Urinary bladder (tissue), 4 donors: ENCODE data around the gene CCSER1. TPM values are rescaled to one million over a fixed set of nuclear protein-coding genes. Genes with fewer than 3 reads are reported as not detected.
"Not testable (repeated sequence)": the region's sequence is repeated elsewhere in the genome, so short reads cannot be mapped to it uniquely, and the experiment has no call there.

Experiments
- DNase-seq: peaks from one replicate; pipeline ENCODE4 v3.0.0-alpha.2; 2015; ENCODE audit errors: extremely low spot score
- H3K27ac ChIP-seq: one replicate; pipeline ENCODE4 v1.5.1; 2013; ENCODE audit warnings: low read depth, mild to moderate bottlenecking, moderate library complexity
- H3K36me3 ChIP-seq: one replicate; pipeline ENCODE4 v1.6.1; 2013; ENCODE audit warnings: mild to moderate bottlenecking, moderate library complexity; ENCODE audit not compliant: insufficient read depth
- H3K4me1 ChIP-seq: one replicate; pipeline ENCODE4 v1.6.1; 2013; ENCODE audit warnings: mild to moderate bottlenecking, moderate library complexity; ENCODE audit not compliant: insufficient read depth
- H3K4me3 ChIP-seq: one replicate; pipeline ENCODE4 v1.5.1; 2013; ENCODE audit warnings: low read depth, low read length
- WGBS: extraction: QIAGEN DNeasy Blood & Tissue Kit; methylation state at CpG from one replicate; pipeline ENCODE4 v1.1.7; 2013; 5-methylcytosine and 5-hydroxymethylcytosine counted together
- polyA plus RNA-seq: library from polyadenylated mRNA; stranded (reverse); fragments of 200-250 nt; gene quantifications from one replicate; pipeline ENCODE4 v1.2.3, GENCODE V29; 2013
- total RNA-seq: library from RNA; depleted of rRNA; stranded (reverse); fragments of >200 nt; gene quantifications from one replicate; pipeline ENCODE4 v1.2.3, GENCODE V29; 2014
- donor health status: healthy with polysubstance abuse.
- donor health status: healthy.

The CCSER1 gene
- total and polyA plus RNA-seq, 2 donors = 1.4 to 88.0 TPM

DNA sequence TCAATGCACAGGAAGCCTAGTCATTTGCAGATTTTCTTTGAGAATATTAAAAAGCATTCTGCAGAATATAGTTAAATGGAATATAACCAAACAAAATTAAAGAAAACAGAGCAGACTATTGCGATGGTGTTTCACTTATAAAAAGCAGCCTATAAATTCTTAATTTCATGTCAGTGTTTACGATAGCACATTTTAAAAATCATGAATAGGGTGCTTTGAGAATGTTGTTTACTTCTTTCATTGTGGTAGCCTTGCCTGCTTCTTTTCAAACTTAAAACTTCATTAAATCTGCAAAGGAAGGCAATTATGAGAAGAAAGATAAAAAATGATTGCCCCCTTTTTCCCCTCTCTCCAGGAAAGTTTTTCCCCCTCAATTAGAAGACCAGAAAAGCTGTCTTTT lies 748.6 kb downstream of the CCSER1 start:
- no peaks in the 10 kb centered on the region for H3K4me1 ChIP-seq
- no peak overlapping the region for H3K4me3 ChIP-seq
- no peak overlapping the region for H3K27ac ChIP-seq
- no peak for DNase-seq
- WGBS = 57% methylated on average over 2 of the region's 2 CpGs
- H3K36me3 ChIP-seq = no peaks in the 10 kb centered on the region

DNA sequence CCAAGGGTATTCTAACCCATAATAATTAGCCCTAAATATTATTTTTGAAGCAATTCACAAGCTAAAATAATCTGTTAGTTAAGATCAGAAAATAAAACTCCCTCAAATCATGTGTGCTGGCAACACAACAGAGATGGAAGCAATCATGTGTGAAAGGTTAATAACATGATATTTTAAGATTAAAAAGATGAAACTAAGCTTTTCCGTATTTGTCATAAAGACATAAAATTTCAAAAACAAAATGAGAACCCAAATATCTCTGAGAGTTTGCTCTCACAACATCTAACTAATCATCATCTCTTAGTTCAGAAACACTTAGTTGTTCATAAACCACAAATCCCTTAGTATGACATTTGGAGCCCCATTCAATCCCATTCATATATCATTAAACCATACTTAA lies 749.1 kb downstream of the CCSER1 start:
- 79% methylated on average over 1 of the region's 1 CpG for WGBS
- H3K27ac ChIP-seq = no peak overlapping the region
- no peaks in the 10 kb centered on the region for H3K36me3 ChIP-seq
- no peak overlapping the region for H3K4me3 ChIP-seq
- DNase-seq = no peak
- no peaks in the 10 kb centered on the region for H3K4me1 ChIP-seq

DNA sequence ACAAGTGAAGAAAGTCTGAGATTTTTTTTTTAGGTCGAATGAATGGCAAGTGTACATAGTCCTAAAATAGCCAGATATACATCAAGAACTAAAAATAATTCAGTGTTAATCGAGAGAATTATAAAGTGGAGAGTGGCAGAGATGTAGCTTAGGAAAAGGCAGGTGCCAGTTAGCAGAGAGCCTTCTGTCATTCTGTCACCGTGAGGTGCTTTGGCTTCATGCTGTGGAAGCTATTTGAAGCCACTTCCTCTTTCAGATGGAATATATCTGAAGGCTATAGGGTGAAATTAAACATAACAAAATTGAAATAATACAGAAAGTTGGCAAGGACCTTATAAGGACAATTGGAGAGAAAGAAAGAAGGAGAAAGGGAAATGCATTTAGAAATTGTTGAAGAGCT lies 756.3 kb downstream of the CCSER1 start:
- H3K4me3 ChIP-seq = no peak overlapping the region
- H3K27ac ChIP-seq = no peak overlapping the region
- DNase-seq = no peak
- no peaks in the 10 kb centered on the region for H3K4me1 ChIP-seq
- no peaks in the 10 kb centered on the region for H3K36me3 ChIP-seq
- WGBS = 76% methylated on average over 3 of the region's 3 CpGs

DNA sequence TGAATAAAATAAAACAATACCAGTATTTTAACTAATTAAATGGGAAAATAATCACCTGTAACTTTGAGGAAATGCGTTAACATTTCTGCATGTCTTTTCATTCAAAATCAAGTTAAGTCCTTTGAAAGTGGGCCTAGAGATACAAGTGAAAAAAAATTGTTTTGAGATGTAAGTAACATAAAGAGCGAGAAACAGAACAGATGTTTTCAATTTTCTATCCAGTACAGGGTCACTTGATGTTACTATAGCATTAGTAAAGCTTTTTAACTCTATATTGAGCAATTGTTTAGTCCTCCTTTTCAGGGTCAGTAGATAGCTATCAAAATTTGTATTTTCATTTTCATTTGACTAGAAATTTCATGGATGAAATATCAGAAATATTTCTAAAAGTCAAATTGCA lies 761.4 kb downstream of the CCSER1 start:
- H3K4me1 ChIP-seq = no peaks in the 10 kb centered on the region
- H3K4me3 ChIP-seq = no peak overlapping the region
- H3K27ac ChIP-seq = no peak overlapping the region
- DNase-seq = no peak
- H3K36me3 ChIP-seq = no peaks in the 10 kb centered on the region
- WGBS = 82% methylated on average over 2 of the region's 2 CpGs

DNA sequence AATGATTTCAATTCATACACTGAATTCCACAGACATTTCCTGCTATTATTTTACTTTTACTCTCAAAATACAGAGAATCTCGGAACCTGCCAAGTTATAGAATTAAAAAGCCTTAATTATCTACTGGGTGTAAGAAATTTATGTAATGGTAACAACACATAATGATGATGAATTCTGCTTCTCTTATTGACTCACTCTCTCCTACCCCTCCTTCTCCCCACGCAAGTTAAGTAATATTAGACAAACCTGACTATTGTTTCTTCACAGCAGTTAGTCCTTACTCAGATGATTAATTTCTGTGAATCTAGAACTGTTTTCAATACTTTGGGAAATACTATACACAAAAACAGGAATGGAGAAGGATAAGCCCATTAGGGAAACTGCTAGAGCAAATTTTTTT lies 762.0 kb downstream of the CCSER1 start:
- WGBS = 88% methylated on average over 2 of the region's 2 CpGs
- no peak for DNase-seq
- Histone ChIP-seq H3K4me1 (no peaks in the 10 kb centered on the region), H3K36me3 (no peaks in the 10 kb centered on the region), H3K27ac (no peak overlapping the region), H3K4me3 (no peak overlapping the region)

DNA sequence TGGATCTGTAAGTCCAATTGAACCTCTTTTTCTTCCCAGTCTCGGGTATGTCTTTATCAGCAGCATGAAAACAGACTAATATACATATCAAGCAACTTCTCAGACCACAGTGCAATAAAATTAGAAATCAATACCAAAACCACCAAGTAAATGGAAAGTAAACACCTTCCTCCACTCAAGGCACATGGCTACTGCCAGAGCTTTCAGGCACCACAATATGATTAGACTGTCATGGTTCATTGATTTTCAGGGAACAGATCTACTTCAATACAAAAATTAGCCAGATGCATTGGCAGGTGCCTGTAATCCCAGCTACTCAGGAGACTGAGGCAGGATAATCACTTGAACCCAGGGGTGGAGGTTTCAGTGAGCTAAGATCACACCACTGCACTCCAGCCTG lies 776.2 kb downstream of the CCSER1 start:
- H3K36me3 ChIP-seq, DNase-seq, H3K4me3 ChIP-seq, H3K4me1 ChIP-seq, H3K27ac ChIP-seq: not testable (repeated sequence)
- WGBS = 91% methylated on average over 1 of the region's 1 CpG

DNA sequence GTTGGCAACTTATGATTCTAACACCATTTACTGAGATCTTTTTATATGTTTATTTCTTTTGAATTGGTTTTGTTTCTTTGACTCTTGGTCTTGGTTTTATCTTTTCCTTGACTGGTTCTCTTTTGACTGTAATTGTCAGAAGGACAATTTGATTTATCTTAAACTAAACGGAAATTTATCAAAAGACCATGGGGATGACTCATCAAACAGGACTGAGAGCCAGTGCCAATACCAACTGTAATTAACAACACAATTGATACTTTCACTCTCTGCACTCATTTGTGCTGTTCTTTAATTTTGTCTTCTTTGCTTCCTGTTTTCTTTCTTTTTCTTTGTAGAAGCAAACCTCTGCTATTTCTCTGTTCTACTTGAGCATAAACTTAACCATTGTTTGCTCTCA lies 776.8 kb downstream of the CCSER1 start:
- Histone ChIP-seq H3K36me3 (no peaks in the 10 kb centered on the region), H3K4me1 (no peaks in the 10 kb centered on the region), H3K4me3 (no peak overlapping the region), H3K27ac (no peak overlapping the region)
- DNase-seq = no peak
- 55% methylated on average over 1 of the region's 1 CpG for WGBS

DNA sequence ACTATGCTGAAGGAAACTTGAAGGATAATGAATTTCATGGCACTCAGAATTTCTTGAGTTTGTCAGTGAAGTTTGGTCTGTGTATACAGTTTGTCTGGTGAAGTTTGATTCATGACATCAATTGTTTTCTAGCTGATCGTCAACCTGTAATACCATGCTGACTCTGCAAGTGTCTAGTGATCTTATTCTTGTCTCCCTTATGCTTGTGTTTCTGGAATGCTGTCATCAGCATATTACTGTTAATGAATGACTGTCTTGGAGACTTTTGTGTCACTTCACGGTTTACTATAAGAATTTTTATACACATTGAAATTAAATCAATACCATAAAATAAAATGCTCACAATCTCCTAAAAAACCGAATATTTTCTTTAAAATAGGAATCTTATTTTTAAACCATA lies 779.0 kb downstream of the CCSER1 start:
- no peaks in the 10 kb centered on the region for H3K4me1 ChIP-seq
- H3K4me3 ChIP-seq = no peak overlapping the region
- DNase-seq = no peak
- no peak overlapping the region for H3K27ac ChIP-seq
- no peaks in the 10 kb centered on the region for H3K36me3 ChIP-seq
- WGBS = 55% methylated on average over 3 of the region's 3 CpGs

DNA sequence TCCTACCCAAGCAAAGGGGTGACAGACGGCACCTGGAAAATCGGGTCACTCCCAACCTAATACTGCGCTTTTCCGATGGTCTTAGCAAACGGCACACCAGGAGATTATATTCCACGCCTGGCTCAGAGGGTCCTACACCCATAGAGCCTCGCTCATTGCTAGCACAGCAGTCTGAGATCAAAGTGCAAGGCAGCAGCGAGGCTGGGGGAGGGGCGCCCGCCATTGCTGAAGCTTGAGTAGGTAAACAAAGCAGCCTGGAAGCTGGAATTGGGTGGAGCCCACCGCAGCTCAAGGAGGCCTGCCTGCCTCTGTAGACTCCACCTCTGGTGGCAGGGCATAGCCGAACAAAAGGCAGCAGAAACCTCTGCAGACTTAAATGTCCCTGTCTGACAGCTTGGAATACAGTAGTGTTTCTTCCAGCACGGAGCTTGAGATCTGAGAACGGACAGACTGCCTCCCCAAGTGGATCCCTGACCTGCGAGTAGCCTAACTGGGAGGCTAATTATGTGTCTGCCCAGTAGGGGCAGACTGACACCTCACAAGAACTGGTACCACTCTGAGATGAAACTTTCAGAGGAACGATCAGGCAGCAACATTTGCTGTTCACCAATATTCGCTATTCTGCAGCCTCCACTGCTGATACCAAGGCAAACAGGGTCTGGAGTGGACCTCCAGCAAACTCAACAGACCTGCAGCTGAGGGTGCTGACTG lies 784.7 kb downstream of the CCSER1 start:
- H3K4me3 ChIP-seq, H3K36me3 ChIP-seq, DNase-seq, H3K4me1 ChIP-seq, H3K27ac ChIP-seq: not testable (repeated sequence)
- WGBS = 91% methylated on average over 17 of the region's 17 CpGs

DNA sequence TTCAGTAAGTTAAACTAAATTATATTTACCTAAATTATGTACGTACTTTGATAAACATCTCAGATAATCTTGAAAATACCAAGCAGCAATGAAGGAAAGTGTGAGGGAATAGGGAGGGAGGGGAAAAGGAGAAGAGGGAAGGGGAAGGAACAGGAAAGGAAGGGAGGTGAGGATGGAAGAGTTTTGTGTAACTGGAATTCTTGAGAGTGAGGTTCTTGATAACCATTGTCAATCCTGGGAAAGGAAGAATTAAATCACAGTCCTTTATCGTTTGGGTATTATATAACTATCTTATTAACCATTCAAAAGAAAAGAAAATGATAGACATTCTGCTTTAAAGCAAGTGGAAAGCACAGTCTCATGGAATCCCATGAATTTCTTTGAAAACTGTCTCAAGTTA lies 795.0 kb downstream of the CCSER1 start:
- H3K36me3 ChIP-seq = no peaks in the 10 kb centered on the region
- WGBS = 80% methylated on average over 2 of the region's 2 CpGs
- no peak overlapping the region for H3K4me3 ChIP-seq
- no peaks in the 10 kb centered on the region for H3K4me1 ChIP-seq
- H3K27ac ChIP-seq = no peak overlapping the region
- DNase-seq = no peak

DNA sequence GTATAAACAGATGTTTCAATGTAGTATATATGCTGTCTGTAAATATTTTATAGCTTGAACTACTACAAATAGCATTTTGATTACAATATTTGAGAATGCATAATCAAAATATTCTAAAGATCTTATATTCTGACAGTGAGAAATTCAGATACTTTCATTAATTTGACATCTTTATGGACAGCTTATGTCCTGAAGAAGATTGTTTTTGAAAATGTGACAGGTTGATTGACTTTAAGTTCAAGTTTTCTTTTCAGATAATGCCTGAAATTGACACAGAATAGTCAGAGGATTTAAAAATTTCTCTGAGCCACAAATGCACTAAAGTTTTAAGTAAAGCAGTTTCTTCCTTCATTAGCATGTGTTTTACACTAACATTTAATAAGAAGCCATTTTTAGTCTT lies 799.8 kb downstream of the CCSER1 start:
- no peak overlapping the region for H3K4me3 ChIP-seq
- no peaks in the 10 kb centered on the region for H3K36me3 ChIP-seq
- H3K4me1 ChIP-seq = no peaks in the 10 kb centered on the region
- no peak overlapping the region for H3K27ac ChIP-seq
- DNase-seq = no peak

DNA sequence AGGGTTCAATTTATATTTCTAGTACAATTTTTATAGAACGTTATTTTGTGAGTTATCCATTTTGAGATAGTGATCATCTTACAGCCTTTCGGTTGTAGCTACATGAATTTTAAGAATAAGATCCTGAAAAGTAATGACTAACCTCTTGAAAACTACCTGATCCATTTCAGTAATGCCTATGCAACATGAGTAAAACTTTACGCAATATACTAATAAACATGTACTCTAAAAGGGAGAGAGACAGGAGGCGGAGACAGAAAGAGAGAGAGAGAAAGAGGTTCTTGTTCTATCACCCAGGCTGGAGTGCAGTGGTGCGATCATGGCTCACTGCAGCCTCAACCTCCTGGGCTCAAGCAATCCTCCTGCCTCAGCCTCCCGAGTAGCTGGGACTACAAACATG lies 816.1 kb downstream of the CCSER1 start:
- Histone ChIP-seq H3K27ac (no peak overlapping the region), H3K4me3 (no peak overlapping the region), H3K36me3 (no peaks in the 10 kb centered on the region), H3K4me1 (no peaks in the 10 kb centered on the region)
- no peak for DNase-seq
- WGBS = 93% methylated on average over 6 of the region's 6 CpGs

DNA sequence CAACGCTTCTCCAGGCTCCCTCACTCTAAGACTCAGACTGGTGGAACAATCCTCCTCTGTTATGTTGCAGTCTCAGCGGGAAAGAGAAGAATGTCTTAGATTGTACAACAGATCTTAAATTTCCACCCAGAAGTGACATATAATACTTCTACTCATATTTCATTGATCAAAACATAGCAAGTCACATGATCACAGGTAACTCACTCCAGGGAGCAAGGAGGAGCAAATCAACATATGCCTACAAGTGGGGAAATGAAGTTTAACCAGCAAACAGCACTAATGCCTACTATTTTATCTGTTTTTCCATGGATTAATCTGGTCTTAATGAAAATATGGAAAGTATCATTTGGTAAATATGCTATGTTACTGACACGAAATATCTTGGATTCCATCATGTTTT lies 819.8 kb downstream of the CCSER1 start:
- Histone ChIP-seq H3K4me3 (no peak overlapping the region), H3K36me3 (no peaks in the 10 kb centered on the region), H3K4me1 (no peaks in the 10 kb centered on the region), H3K27ac (no peak overlapping the region)
- DNase-seq = no peak
- 80% methylated on average over 3 of the region's 3 CpGs for WGBS

DNA sequence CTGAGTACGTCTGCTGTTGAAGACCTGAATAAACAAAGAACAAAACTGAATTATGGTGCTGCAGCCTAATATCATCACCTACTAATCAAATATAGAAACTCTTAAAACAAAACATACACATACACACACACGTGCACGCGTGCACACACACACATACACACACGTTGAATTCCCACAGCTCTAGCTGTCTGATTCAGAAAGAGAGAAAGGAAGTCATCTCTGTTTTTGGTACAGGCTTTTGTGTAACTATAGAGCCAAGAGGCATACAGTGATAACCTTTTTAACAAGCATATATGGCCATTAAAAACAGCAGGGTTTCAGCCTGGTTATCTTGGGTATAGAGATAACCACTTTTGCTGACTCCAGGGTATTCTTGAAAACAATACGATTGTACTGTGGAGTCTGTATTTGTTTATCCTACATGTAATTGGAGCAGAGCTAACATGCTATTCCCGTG lies 823.2 kb downstream of the CCSER1 start:
- DNase-seq = no peak
- no peaks in the 10 kb centered on the region for H3K4me1 ChIP-seq
- H3K27ac ChIP-seq = no peak overlapping the region
- H3K36me3 ChIP-seq = no peaks in the 10 kb centered on the region
- no peak overlapping the region for H3K4me3 ChIP-seq
- WGBS = 18% methylated on average over 7 of the region's 7 CpGs

DNA sequence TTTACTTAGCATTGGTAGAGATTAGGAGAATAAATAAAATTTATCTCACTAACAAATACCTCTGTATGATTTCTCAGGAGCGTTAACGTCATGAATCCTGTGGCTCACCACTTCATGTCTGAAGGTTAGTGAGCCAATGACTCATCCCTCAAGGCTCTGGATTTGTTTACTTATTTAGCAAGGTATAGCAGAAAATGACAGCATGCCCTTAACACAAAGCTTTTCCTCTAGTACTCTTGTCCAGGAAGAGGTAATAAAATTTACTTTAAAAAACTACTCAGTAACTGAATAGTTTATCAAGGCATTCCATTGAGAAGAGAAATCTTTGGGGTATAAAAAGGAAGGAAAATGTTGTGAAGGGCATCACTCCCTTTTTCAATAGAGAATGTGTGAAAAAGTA lies 823.8 kb downstream of the CCSER1 start:
- no peak overlapping the region for H3K4me3 ChIP-seq
- H3K4me1 ChIP-seq = no peaks in the 10 kb centered on the region
- WGBS = 45% methylated on average over 2 of the region's 2 CpGs
- H3K27ac ChIP-seq = no peak overlapping the region
- H3K36me3 ChIP-seq = no peaks in the 10 kb centered on the region
- no peak for DNase-seq
